Cardiac muscle cell (in vitro differentiated cells and primary cell): Measurements from ENCODE around the gene MRPL40. TPM values are rescaled to one million over a fixed set of nuclear protein-coding genes. Genes with fewer than 3 reads are reported as not detected.
A peak's percentile ranks its signal among the peaks of the same experiment; 100 is the strongest.

Experiments
- DNase-seq, 2 donors: peaks; one replicate each; pipeline versions ENCODE4 v3.0.0 to v3.0.0-alpha.2; 2010 to 2017; ENCODE audit warnings: low read depth in 1 of 2, low spot score in 1 of 2
- H3K27ac ChIP-seq: fragments of 200-600 bp; sonication (generic); 2 replicates; pipeline ENCODE4 v1.5.1; 2016
- H3K27me3 ChIP-seq: fragments of 200-600 bp; sonication (generic); 2 replicates; pipeline ENCODE4 v1.6.0; 2016; ENCODE audit warnings: control low read depth
- H3K36me3 ChIP-seq: fragments of 200-600 bp; sonication (generic); 2 replicates; pipeline ENCODE4 v1.5.1; 2016; ENCODE audit warnings: control low read depth
- H3K4me1 ChIP-seq: fragments of 200-600 bp; sonication (generic); 2 replicates; pipeline ENCODE4 v1.8.1; 2017; ENCODE audit warnings: low read depth, mild to moderate bottlenecking, mixed run types
- H3K4me3 ChIP-seq: fragments of 200-600 bp; sonication (generic); 2 replicates; pipeline ENCODE4 v1.5.1; 2016; ENCODE audit warnings: mild to moderate bottlenecking
- H3K9me3 ChIP-seq: fragments of 200-600 bp; sonication (generic); 2 replicates; pipeline ENCODE4 v1.5.1; 2017; ENCODE audit warnings: low read depth, mild to moderate bottlenecking, control low read depth
- CTCF ChIP-seq: IDR thresholded peaks from 2 replicates; pipeline ENCODE4 v1.5.1; 2012; ENCODE audit warnings: low read depth, mild to moderate bottlenecking, low read length
- polyA plus RNA-seq: library from polyadenylated mRNA; unstranded; fragments of >200 nt; fragmentation: Nextera tagmentation; extraction: Ambion mirVana; gene quantifications from 2 replicates; pipeline ENCODE4 v1.2.1, GENCODE V29; 2016
- total RNA-seq: library from RNA; depleted of rRNA; stranded (reverse); fragments of >200 nt; gene quantifications from 2 replicates; pipeline ENCODE4 v1.2.3, GENCODE V29; 2016

MRPL40 gene
- total and polyA plus RNA-seq, 2 experiments from 2014 or later = 38.7 to 91.3 TPM

- peak overlapping the region; percentile 97 for H3K27ac ChIP-seq
- peak overlapping the region; percentile 63 for H3K4me3 ChIP-seq
- TF ChIP-seq CTCF = no peak
These were observed 15.8 kb downstream of the MRPL40 start for GRCh38 chr22:19448076-19448607.

GRCh38 chr22:19448739-19449421 lies 16.5 kb downstream of the MRPL40 start:
- Histone ChIP-seq H3K27ac (peak overlapping the region; percentile 97), H3K4me3 (peak overlapping the region; percentile 63)

More at GRCh38 chr22:19448076-19448607, 15.8 kb downstream of the MRPL40 start:
- peak; percentile 67 to 86 for DNase-seq
- Histone ChIP-seq H3K9me3 (no peaks in the 10 kb centered on the region), H3K36me3 (peaks cover 20% of the 10 kb centered on the region), H3K27me3 (no peaks in the 10 kb centered on the region), H3K4me1 (peaks cover 16% of the 10 kb centered on the region)

GRCh38 chr22:19449422-19449767 lies 17.1 kb downstream of the MRPL40 start:
- peaks cover 19% of the 10 kb centered on the region for H3K36me3 ChIP-seq
- H3K27me3 ChIP-seq = no peaks in the 10 kb centered on the region
- peaks cover 16% of the 10 kb centered on the region for H3K4me1 ChIP-seq
- DNase-seq = no peak
- no peak overlapping the region for H3K4me3 ChIP-seq
- TF ChIP-seq CTCF = no peak
- H3K27ac ChIP-seq = no peak overlapping the region
- no peaks in the 10 kb centered on the region for H3K9me3 ChIP-seq

More at GRCh38 chr22:19448739-19449421, 16.5 kb downstream of the MRPL40 start:
- no peak for DNase-seq
- H3K9me3 ChIP-seq = no peaks in the 10 kb centered on the region
- H3K4me1 ChIP-seq = peaks cover 16% of the 10 kb centered on the region
- no peak for TF ChIP-seq CTCF
- no peaks in the 10 kb centered on the region for H3K27me3 ChIP-seq
- peaks cover 17% of the 10 kb centered on the region for H3K36me3 ChIP-seq

- Histone ChIP-seq H3K4me1 (peaks cover 10% of the 10 kb centered on the region), H3K27me3 (no peaks in the 10 kb centered on the region), H3K9me3 (no peaks in the 10 kb centered on the region), H3K36me3 (peaks cover 24% of the 10 kb centered on the region), H3K4me3 (no peak overlapping the region), H3K27ac (peak overlapping the region; percentile 10)
- no peak for DNase-seq
- TF ChIP-seq CTCF = no peak
These were observed 18.2 kb downstream of the MRPL40 start for GRCh38 chr22:19450363-19451175.

GRCh38 chr22:19451570-19451969 lies 19.2 kb downstream of the MRPL40 start:
- no peak for TF ChIP-seq CTCF
- H3K9me3 ChIP-seq = no peaks in the 10 kb centered on the region
- no peak overlapping the region for H3K27ac ChIP-seq
- peaks cover 6% of the 10 kb centered on the region for H3K4me1 ChIP-seq
- H3K36me3 ChIP-seq = peaks cover 31% of the 10 kb centered on the region
- H3K4me3 ChIP-seq = no peak overlapping the region
- H3K27me3 ChIP-seq = no peaks in the 10 kb centered on the region
- DNase-seq = no peak
